Measurements from ENCODE around the gene CALCB. TPM values are rescaled to one million over a fixed set of nuclear protein-coding genes. Genes with fewer than 3 reads are reported as not detected.
A peak's percentile ranks its signal among the peaks of the same experiment; 100 is the strongest.

CALCB gene
- total and polyA plus RNA-seq, 10 of the 15 experiments (the other 5 are each of a cell fraction or from before 2014, with no cell fraction given), result 0.09 to 0.28 (median 0.12) TPM; not detected in 3

DNA sequence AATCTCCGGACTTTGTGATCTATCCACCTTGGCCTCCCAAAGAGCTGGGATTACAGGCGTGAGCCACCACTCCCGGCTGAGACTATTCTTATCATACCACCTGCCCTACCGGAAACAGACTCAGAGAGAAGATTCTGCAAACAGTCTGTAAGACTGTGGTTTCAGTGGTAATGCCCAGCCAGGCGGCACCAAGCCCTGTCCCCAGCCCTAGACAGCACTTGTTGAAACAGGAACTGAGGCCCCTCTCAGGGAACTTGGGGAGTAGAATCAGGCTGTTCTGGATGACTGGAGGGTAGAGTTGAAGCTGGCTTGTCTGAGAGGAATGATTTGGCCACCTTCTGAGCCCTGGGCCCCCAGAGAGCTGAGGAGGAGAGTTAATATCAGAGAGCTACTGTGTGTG lies 40.0 kb downstream of the CALCB start (continued):
- TF ChIP-seq RCOR1 (conservative IDR thresholded peaks at IDR 0.05; ENCODE audit: low read depth, low read length) (no peak), BACH1 (IDR thresholded peaks at IDR 0.05; ENCODE audit: borderline replicate concordance) (no peak), SMC3 (IDR thresholded peaks at IDR 0.05; ENCODE audit: borderline replicate concordance, low read length) (no peak), POLR2A (IDR thresholded peaks at IDR 0.05; ENCODE audit: low read depth, low read length) (no peak), ZNF622 (IDR thresholded peaks at IDR 0.05) (no peak), CBFB (IDR thresholded peaks at IDR 0.05; ENCODE audit: low read depth) (peak; percentile 57; the same call in 1 of the 2 replicates), SMAD1 (IDR thresholded peaks at IDR 0.05; ENCODE audit: low read depth, partially characterized antibody) (no peak), IKZF1 (conservative IDR thresholded peaks at IDR 0.05) (peak; percentile 77), RB1 (IDR thresholded peaks at IDR 0.05; ENCODE audit: borderline replicate concordance) (no peak), TCF3 (IDR thresholded peaks at IDR 0.05; ENCODE audit: borderline replicate concordance, insufficient read depth, low read depth, low read length) (0 out of 2 replicates have a peak, but pooled peaks have one; percentile 29), KDM1A (IDR thresholded peaks at IDR 0.05; ENCODE audit: borderline replicate concordance) (no peak), LARP7 (IDR thresholded peaks at IDR 0.05) (no peak), POU2F2 (IDR thresholded peaks at IDR 0.05; ENCODE audit: borderline replicate concordance, low read depth, low read length) (no peak), ZNF274 (IDR thresholded peaks at IDR 0.05; ENCODE audit: insufficient read depth, insufficient read length) (no peak), NR2F1 (conservative IDR thresholded peaks at IDR 0.05) (no peak), PAX8 (IDR thresholded peaks at IDR 0.05) (no peak), SRF (IDR thresholded peaks at IDR 0.05; ENCODE audit: low read depth in 2 of 2, low read length in 2 of 2) (no peak), CHD4 (IDR thresholded peaks at IDR 0.05) (no peak), CREM (IDR thresholded peaks at IDR 0.05; ENCODE audit: low read depth) (peak; percentile 18; the same call in 1 of the 2 replicates), HDGF (IDR thresholded peaks at IDR 0.05) (no peak), PAX5 (IDR thresholded peaks at IDR 0.05; ENCODE audit: borderline replicate concordance, low read depth, low read length) (peak; percentile 94)
- TF ChIP-seq, protein P1, sequence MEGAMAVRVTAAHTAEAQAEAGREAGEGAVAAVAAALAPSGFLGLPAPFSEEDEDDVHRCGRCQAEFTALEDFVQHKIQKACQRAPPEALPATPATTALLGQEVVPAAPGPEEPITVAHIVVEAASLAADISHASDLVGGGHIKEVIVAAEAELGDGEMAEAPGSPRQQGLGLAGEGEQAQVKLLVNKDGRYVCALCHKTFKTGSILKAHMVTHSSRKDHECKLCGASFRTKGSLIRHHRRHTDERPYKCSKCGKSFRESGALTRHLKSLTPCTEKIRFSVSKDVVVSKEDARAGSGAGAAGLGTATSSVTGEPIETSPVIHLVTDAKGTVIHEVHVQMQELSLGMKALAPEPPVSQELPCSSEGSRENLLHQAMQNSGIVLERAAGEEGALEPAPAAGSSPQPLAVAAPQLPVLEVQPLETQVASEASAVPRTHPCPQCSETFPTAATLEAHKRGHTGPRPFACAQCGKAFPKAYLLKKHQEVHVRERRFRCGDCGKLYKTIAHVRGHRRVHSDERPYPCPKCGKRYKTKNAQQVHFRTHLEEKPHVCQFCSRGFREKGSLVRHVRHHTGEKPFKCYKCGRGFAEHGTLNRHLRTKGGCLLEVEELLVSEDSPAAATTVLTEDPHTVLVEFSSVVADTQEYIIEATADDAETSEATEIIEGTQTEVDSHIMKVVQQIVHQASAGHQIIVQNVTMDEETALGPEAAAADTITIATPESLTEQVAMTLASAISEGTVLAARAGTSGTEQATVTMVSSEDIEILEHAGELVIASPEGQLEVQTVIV (IDR thresholded peaks at IDR 0.05; ENCODE audit: borderline replicate concordance, partially characterized antibody), result no peak
- TF ChIP-seq, protein P2, sequence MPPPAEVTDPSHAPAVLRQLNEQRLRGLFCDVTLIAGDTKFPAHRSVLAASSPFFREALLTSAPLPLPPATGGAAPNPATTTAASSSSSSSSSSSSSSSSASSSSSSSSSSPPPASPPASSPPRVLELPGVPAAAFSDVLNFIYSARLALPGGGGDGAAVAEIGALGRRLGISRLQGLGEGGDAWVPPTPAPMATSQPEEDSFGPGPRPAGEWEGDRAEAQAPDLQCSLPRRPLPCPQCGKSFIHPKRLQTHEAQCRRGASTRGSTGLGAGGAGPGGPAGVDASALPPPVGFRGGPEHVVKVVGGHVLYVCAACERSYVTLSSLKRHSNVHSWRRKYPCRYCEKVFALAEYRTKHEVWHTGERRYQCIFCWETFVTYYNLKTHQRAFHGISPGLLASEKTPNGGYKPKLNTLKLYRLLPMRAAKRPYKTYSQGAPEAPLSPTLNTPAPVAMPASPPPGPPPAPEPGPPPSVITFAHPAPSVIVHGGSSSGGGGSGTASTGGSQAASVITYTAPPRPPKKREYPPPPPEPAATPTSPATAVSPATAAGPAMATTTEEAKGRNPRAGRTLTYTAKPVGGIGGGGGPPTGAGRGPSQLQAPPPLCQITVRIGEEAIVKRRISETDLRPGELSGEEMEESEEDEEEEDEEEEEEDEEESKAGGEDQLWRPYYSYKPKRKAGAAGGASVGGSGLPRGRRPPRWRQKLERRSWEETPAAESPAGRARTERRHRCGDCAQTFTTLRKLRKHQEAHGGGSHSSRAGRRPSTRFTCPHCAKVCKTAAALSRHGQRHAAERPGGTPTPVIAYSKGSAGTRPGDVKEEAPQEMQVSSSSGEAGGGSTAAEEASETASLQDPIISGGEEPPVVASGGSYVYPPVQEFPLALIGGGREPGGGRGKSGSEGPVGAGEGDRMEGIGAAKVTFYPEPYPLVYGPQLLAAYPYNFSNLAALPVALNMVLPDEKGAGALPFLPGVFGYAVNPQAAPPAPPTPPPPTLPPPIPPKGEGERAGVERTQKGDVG (CRISPR knock-in tag; IDR thresholded peaks at IDR 0.05), result no peak
- TF ChIP-seq, protein P3, sequence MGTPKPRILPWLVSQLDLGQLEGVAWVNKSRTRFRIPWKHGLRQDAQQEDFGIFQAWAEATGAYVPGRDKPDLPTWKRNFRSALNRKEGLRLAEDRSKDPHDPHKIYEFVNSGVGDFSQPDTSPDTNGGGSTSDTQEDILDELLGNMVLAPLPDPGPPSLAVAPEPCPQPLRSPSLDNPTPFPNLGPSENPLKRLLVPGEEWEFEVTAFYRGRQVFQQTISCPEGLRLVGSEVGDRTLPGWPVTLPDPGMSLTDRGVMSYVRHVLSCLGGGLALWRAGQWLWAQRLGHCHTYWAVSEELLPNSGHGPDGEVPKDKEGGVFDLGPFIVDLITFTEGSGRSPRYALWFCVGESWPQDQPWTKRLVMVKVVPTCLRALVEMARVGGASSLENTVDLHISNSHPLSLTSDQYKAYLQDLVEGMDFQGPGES (IDR thresholded peaks at IDR 0.05), result no peak
- TF ChIP-seq, protein P4, sequence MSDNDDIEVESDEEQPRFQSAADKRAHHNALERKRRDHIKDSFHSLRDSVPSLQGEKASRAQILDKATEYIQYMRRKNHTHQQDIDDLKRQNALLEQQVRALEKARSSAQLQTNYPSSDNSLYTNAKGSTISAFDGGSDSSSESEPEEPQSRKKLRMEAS (IDR thresholded peaks at IDR 0.05; ENCODE audit: low read depth, low read length), result no peak
- TF ChIP-seq, protein P5, sequence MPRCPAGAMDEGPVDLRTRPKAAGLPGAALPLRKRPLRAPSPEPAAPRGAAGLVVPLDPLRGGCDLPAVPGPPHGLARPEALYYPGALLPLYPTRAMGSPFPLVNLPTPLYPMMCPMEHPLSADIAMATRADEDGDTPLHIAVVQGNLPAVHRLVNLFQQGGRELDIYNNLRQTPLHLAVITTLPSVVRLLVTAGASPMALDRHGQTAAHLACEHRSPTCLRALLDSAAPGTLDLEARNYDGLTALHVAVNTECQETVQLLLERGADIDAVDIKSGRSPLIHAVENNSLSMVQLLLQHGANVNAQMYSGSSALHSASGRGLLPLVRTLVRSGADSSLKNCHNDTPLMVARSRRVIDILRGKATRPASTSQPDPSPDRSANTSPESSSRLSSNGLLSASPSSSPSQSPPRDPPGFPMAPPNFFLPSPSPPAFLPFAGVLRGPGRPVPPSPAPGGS (IDR thresholded peaks at IDR 0.05; ENCODE audit: borderline replicate concordance, insufficient read depth, low read depth, low read length, poor library complexity, severe bottlenecking), result no peak
